HPDE6-E6E7 (cell line): ENCODE measurements around the gene DAB2IP.

Source experiments
- DNase-seq: peaks from one replicate; pipeline ENCODE4 v3.0.0; 2011; ENCODE audit warnings: missing footprints; ENCODE audit errors: extremely low spot score

Gene DAB2IP

DNA sequence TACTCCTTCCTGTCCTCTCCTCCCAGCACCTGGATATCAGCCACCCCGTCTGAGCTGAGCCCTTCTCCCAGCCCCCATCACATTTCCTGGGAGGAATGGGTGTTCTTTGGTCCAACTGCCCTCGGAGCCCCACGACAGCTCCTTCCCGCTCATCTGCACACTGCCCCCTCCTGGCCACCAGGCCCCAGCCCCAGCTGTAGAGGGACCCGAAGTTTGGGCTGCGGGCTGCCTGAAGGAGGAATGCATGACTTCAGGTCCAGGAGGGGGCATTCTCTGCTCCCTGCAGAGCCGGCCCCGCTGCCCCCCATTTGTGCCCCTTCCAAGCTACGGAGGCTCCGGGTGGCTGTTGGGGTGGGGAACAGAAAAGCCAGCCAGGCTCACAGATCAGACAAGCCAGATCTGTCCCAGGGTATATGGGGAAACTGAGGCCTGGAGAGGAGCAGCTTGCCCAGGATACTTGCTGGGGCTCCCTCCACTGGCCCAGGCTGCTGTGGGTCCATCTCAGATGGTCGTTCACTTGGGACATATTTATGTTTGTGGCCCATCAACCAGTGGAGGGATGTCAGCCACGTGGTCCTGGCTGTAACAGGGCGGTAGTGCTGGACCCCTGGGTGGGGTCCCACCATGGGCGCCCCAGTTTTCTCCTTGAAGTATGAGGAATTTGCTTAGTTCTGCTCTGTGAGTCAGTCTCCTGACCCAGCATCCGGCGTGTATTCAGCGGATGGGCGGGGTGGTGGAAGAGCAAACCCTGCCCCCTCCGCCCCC is 33.1 kb downstream of the DAB2IP start:
- DNase-seq = no peak

DNA sequence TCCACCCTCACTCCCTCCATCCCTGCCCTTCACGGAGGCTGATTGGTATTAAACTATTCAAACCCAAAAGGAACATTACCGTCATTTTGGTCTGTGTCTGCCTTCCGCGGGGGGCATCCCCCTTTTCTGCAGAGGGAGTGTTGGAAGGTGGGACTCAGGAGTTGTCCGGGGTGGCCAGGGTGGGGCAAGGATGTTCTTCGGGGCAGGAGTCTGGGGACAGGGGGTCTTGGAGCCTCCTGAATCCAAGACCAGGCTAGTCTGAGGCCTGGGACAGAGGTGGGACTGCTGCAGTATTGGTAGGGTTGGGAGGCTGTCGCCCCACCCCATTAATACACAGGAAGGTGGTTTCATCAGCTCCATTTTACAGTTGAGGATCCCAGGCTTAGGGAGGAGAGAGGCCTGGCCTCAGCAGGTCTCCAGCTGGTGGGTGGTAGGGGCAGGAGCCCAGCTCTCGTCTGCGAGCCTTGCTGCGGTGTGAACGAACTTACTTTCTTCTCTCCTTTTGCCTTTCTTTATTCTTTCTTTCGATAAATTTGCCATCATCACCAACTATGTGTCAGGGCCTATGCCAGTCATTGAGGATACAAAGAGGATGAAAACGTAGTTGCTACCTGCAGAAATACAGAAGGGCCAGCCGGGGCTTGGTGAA is 33.8 kb downstream of the DAB2IP start:
- DNase-seq = no peak

DNA sequence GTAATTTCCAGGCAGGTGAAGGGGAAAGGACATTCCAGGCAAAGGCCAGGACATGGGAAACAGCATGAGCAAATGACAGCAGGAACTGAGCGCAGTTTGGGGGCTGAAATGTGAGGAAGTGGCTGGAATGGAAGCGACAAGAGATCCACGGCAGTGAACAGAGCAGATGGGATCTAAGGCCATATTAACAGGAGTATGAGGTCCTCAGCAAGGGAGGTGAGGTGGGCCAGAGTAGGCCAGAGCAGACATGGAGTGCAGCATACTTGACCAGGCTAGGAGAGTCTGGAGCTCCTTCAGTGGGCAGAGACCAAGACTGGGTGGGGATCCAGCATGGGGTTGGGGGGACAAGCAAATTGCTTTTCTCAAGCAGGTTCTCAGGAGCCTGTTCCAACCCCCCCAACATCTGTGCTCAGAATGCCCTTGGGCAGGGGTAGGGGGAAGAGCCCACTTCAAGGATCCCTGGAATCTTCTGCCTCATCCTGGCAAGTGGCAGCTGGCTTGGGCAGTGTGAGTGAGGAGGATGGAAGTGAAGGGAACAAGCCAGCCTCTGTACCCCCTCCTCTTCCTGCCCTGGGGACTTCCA is 34.5 kb downstream of the DAB2IP start:
- DNase-seq = no peak

DNA sequence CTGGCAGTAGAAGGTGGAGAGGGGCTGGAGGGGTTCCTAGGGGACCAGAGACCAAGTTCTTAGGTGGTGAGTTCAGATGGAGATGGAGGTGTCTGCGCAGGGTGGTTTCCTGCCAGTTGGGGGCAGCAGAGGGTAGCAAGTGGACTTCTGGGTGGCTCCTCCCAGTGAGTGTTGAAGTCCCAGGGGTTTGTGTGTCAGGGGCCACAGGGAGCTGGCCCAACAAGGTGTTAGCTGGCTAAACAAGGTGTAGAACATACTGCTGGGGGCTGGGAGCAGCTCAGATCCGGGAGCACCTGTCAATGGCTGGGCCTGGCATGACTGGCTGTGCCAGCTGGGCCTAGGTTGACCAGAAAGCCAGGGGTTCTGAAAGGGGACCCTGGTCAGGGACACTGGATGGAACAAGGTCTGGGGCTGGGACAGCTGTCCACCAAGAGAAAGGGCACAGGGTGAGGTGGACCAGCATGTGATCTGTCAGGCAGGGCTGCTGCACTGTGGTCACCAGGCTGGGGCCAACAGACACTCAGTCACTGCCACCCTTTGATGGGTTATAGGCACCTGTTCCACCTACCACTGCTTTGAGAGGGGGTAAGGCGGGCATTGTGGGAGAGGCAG is 35.6 kb downstream of the DAB2IP start:
- DNase-seq = peak; percentile 70

DNA sequence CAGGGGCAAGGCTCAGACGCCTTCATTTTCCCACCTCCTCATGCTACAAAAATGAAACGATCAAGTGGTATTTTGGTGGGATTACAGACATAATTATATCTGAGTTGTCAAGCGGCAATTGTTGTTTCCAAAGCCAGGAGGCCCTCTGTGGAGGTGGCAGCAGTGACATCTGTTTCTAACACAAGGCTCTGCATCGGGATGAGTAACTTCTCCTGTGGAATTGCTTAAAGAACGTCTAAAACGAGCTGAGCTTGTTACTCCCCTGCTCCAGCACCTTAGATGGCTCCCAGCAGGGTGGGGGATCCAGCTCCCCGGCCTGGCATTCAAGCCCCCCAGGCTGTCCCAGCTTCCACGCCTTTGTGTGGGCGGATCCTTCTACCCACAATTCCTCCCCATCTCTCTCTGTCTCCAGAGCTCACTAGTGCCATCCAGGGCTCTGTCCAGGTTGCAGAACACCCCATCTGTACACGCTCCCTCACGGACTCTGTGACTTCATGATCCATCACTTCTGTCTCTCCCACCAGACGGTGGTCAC is 36.8 kb downstream of the DAB2IP start:
- DNase-seq = no peak

DNA sequence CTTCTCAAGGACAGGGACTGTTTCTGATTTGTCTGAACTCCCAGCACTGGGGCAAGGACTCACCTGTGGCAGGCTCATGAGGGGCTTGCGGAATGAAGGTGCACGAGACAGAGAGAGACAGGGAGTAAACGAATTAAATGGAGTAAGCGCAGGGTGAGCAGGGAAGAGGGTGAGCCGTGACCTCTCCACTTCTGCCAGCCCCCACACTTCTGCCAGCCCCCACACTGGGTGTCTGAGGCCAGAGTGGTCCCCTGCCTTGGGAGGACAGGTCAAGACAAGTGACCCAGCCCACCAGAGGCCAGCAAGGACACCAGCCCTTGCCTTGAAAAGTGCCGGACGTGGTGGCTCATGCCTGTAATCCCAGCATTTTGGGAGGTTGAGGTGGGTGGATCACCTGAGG is 37.2 kb downstream of the DAB2IP start:
- DNase-seq = no peak

DNA sequence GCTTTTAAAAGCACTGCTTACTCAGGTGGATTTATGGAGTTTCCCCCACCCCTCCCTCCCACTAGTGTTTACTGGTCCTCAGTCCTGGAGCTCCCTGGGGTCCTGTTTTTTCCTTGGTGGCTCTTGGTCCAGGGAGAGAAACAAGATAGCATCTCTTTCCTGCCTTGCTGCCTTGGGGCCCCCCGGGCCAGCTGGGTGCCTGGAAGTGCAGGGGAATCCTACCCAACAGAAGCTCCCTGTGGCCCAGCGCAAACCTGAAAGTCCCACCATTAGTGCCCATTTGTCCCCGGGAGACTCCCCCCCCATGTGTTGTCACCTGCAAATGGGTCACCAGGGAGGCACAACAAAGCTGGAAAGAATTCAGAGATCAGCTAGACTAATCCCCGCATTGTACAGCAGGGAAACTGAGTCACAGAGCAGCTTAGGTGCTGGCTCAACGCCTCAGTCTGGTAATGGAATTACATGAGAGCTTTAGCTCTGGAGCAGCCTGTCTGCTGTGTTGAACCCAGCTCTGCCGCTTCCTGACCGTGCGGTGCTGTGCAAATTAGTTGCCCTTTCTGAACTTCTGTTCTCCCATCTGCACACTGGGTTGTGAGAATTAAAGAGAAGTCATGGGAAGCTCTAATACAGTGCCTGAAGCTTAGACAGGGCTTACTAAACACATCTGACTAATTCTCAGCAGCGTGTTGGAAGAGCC is 38.2 kb downstream of the DAB2IP start:
- no peak for DNase-seq

DNA sequence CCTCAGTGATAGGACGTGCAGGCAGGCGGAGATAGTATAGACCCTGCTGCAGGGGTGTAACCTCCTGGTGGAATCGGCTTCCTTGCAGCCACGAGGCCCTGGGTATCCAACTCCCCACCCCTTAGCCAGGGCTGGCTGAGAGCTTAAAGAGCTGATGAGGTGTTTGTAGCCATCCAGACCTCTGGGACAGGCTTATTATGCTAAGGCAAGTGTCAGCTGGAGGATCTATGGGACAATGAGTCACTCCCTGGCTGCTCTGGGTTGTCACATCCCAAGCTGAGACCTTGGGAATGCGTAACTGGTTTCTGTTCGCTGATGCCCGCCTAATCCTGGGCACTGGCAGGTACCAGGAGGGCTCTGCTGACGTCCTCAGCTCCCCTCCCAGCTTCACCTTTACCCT is 38.9 kb downstream of the DAB2IP start:
- DNase-seq = no peak

DNA sequence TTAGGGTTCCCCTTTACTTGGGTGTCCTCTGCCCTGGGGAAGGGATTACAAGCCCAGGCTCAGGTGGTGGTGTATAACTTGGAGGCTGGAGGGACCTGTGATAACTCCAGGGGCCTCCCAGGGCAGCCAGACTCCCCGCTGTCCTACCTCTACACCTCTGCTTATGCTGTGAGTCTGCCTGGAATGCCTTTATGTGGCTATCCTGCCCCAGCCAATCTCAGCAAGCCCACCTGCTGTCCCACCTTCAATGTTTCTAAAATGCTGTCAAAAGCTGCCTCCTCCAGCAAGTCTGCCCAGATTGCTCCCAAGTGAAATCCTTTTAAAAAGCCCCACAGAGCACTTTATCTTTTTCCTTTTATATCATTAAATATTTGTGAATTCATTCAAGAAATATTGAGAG is 39.3 kb downstream of the DAB2IP start:
- DNase-seq = no peak

DNA sequence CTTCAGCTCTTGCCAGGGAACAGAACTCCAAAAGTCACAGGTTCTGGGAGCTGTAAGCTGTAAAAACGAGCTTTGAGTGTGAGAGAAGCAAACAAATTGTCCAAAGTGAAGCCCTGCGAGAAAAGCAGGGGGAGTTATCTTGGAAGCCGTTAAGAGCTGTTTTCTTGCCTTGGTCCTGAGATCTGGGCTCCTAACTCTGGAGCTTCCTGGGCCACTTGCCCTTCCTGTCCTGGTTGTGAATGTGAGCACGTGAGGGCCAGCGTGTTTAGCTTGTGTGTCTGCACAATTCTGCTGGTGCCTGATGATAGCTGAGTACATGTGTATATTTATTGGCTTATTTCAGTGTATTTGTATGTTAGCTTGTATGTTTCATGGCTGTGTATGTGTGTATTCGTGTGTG is 40.5 kb downstream of the DAB2IP start:
- no peak for DNase-seq

DNA sequence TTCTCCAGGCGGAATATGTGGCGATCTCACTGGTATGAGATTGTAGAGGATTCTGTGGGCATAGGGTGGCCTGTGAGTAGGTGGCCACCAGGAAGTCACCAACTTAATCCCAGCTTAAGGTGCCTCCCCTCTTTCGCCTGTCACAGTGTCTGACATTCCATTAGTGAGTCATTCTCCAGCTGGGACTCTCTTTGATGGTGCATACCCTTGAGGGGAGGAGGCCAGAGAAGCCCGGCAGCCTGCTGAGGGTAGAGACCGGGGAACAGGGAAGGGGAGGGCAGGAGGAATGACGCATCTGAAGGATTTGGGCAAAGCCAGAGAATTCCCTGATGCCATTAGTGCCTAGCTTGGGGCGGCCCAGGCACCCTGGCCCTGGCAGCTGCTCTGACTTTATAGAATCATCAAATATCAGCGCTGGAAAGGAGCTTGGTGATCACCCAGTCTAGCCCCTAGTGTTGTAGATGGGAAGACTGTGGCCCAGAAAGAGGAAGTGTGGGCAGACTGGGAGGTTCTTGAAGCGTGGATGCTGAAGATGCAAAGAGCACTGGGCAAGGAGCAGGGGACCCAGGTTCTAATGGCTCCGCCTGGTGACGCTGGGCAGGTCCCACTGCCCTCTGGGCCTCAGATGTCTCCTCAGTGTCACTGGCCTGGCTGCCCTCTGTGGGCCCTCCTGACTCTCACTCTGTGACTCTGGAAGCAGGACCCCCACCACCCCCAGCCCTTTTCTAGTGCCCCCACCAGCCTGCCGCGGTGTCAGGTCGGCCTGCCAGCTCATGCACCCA is 41.4 kb downstream of the DAB2IP start:
- DNase-seq = no peak

DNA sequence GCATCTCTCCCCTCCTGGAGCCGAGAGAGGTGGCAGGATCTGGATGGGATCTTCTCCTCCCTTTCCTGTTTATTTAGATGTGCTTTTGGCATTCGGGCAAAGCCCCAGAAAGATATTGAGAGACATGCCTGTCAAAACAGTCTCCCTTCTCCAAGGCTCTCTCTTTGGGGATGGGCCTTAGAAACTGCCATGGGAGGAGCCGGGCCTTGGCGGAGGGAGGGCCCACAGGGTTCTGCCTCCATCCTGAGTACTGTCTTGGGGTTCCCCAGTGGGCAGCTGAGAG is 41.9 kb downstream of the DAB2IP start:
- DNase-seq = no peak

DNA sequence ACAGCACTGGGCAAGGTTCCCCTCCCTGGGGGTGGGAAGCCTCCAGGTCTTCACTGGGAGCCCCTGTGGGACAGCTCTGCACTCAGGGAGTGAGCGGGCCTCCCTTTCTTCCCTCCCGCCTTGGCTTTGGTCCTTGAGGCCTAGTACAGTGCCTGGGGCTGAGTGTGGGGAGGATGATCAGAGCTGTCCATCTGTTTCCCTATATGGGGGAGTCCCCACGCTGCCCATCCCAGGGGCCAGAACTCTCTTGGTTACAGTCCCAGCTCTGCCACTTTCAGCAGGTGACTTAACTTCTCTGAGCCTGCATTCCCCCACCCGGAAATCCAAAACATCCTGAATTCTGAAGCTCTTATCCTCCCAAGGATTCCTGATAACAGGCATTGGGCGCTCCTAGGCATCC is 42.6 kb downstream of the DAB2IP start:
- DNase-seq = no peak

DNA sequence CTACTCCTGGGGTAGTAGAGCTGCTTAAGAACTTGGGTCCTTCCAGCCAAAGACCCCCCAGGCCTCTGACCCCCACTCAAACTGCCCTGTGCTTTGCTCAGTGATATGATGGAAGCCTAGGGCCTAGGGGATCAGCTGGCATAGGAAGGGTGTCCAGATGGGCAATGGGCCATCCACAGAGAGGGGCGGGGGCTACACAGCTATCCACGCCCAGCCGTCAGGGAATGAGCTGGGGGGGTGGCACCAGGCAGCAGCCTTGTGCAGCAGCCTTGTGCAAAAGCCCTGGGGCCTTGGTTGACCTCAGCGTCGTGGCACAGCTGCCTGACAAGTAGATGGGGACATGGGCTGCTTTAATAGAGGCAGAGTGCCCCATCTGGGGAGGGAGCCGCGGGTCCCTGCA is 43.2 kb downstream of the DAB2IP start:
- no peak for DNase-seq

DNA sequence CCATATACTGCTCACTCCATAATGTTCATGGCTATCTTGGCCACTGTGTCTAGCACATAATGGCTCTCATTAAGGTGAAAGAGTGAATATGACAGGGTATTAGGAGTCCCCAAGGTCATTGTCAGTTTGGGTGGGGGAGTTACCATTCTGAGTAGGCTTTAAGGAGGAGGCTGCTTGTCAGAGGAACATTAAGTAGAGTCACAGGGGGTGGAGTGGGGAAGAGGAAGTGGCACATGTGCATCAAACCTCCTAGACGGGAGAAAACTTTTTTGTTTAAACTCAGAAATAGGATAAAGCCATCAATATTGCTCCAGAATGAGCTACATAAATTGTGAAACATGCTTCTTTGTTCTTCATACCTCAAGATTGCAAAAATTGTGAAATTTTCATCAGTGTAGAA is 45.5 kb downstream of the DAB2IP start:
- no peak for DNase-seq

DNA sequence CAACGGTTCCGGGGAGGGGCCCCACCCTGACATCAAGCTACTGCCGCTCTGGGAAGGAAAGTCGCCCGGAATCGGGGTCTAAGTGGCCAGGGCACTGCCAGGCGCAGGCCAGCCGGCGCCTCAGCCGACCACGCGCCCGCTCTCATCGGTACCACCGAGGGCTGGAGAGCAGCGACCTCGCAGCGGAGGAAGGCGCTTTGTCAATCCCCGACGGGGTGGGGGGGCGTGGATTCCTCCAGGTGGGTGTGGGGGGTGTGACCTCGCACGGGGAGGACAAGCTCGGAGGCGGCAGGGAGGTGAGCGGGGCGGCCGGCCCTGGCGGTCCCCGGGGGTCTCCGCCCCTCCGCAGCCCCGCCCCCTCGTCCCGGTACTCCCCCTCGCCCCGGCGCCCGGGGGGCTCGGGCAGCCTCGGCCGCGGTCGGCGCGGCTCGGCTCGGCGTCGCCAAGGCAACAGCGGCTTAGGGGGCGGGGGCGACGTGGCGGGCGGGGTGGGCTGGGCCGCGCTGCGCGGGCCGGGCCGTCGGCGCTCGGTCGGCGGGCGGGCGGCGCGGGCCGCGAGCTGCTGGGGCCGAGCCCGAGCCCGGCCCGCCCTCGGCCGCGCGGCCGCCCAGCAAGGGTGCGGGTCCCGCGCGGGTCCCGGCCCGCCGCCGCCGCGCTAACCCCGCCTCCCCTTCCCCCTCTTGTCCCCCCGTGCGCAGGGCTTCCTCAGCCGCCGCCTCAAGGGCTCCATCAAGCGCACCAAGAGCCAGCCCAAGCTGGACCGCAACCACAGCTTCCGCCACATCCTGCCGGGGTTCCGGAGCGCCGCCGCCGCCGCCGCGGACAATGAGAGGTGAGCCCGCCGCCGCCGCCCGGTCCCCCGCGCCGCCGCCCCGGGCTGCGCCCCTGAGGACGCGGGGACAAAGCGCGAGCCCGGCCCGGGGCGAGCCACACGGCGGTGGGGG is 47.5 kb downstream of the DAB2IP start:
- no peak for DNase-seq

DNA sequence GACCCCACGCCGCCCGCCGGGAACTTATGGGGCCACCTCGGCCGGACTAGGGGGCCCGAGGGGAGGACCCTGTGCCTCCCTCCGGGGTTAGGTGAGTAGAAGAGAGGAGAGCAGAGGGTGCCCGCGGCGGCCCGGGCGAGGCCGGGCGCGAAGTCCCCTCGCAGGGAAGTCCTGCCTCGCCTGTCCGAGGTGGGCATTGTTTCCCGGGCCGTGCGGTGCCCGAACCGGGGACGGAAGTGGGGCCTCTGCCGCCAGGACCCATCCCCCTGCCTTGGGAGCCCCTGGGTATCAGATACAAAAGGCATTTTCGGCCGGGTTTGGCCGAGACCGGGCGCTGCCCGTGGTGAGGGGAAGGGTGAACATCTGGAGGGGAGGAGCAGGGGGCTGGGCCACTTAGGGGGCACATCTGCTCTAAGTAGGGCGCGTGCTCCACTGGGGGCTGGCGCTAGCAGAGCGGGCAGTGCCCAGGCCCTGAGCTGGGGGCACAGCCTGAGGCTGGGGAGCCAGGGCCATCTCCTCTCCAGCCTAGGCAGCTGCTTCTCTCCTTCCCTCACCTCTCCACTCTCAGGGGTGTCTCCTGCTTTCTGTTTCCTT is 48.2 kb downstream of the DAB2IP start:
- no peak for DNase-seq

DNA sequence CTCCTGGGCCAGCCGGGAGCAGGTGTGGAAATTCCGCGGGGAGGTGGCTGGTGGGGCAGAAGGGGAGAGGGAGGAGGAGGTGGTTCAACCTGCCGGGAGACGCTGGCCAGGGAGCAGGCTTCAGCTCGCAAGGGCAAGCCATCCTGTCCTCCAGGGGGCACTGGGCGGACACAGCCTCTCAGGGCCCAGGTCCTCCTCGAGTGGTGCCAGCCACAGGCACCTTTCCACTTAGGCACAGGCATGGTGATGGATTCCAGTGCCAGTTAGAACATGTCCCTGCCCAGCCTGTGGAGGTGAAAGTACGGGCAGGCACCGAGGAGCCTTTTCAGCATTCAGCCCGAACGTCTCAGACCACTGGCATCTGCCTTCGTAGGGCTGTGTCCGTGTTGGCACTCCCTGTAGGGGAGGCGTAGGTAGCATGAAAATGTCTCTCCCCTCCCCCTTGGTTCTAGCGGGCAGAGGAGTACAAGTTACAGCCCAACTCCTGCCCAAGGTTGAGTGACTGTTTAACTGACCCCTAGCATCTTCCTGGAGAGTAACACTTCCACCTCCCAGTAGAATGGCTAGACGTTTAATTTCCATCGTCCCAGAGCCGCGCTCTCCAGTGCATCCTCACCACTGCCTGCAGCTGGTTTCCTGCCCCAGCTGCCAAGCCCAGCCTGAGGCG is 48.9 kb downstream of the DAB2IP start:
- peak; percentile 91 for DNase-seq

DNA sequence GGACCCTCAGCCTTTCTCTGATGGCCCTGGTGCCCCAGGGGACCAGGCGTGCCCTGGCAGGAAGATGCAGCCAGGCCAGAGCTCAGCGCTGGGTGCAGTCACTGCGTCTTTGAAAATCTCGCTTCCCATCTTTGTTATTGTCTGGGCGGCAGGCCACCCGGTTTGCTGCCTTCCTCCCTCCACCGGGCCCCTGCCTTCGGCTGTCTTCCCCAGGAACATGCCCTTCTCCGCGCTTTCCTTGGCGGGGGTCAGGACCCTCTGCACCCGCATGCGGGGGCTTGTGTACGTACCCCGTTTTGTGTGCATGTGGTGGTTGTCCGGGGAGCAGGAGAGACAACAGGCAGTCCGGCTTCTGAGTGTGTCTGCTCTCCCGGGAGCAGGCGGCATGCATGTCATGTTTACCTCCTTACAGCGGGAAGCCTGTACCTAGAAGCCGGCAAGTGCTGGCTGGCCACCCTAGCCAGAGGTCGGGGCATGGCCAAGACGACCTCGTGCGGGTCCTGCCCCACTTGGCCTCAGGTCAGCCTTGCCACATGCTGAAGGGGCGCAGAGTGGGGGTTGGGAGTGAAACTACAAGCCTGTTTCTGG is 49.5 kb downstream of the DAB2IP start:
- no peak for DNase-seq
